GM12874 (cell line): ENCODE results near the gene CA10.

Experiments
- CTCF ChIP-seq: IDR thresholded peaks from 2 replicates; pipeline ENCODE4 v1.5.1; 2011; ENCODE audit warnings: low read depth, mild to moderate bottlenecking, control low read depth, low read length, moderate library complexity; ENCODE audit not compliant: insufficient read depth

The CA10 gene

GRCh38 chr17:52027081-52027480 lies 131.4 kb downstream of the CA10 start:
- no peak for TF ChIP-seq CTCF

- no peak for TF ChIP-seq CTCF
Measured at GRCh38 chr17:52026075-52026474, 132.4 kb downstream of the CA10 start.

GRCh38 chr17:52025236-52025635 lies 133.3 kb downstream of the CA10 start:
- TF ChIP-seq CTCF: no peak

GRCh38 chr17:52024300-52024870 lies 134.1 kb downstream of the CA10 start:
- TF ChIP-seq CTCF: no peak

- no peak for TF ChIP-seq CTCF
Measured at GRCh38 chr17:52011064-52011463, 147.4 kb downstream of the CA10 start.

GRCh38 chr17:51999654-52000053 lies 158.9 kb downstream of the CA10 start:
- TF ChIP-seq CTCF: no peak

- no peak for TF ChIP-seq CTCF
Measured at GRCh38 chr17:51997723-51998122, 160.8 kb downstream of the CA10 start.
